Measurements from ENCODE around the gene RCC2.
A peak's percentile ranks its signal among the peaks of the same experiment; 100 is the strongest.

Gene RCC2

DNA sequence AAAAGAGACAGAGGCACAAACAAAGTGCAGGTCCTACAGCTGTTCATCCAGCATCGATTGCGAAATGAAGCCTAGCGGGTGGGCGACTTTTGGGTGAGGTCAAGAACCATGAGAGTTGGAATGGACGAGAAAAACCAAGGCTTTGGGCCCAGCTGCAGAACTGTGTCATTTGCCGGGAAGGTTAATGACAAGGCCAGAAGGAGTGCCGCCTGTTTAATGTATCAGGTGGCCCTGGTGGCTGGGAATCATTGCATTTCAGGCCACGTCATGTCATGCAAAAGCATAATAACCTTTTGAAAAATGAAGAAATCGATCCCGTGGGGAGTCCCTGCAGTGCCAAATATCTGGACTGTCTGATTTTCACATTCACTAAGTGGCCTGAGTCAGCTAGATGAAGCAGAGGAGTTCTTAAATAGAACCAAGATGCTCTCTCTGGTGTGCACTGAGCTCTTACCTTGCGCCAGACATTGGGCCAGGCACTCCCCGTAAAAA lies 8.1 kb upstream of the RCC2 start:
- WGBS, 2 experiments = 94 to 95% methylated on average over 12 of the region's 12 CpGs
- H3K4me3 ChIP-seq (ENCODE audit: insufficient read depth, low read depth, low read length) = no peak overlapping the region
- H3K27ac ChIP-seq (ENCODE audit: insufficient read depth, low read depth, low read length, poor library complexity, severe bottlenecking) = no peak overlapping the region
- H3K36me3 ChIP-seq (ENCODE audit: control insufficient read depth, insufficient read depth, low read length) = no peaks in the 10 kb centered on the region
- no peaks in the 10 kb centered on the region for H3K27me3 ChIP-seq (ENCODE audit: control insufficient read depth, insufficient read depth, low read length, poor library complexity, severe bottlenecking)
- H3K9me3 ChIP-seq (ENCODE audit: control insufficient read depth, low read length) = no peaks in the 10 kb centered on the region
- no peaks in the 10 kb centered on the region for H3K4me1 ChIP-seq (ENCODE audit: control insufficient read depth, insufficient read depth, low read length)

DNA sequence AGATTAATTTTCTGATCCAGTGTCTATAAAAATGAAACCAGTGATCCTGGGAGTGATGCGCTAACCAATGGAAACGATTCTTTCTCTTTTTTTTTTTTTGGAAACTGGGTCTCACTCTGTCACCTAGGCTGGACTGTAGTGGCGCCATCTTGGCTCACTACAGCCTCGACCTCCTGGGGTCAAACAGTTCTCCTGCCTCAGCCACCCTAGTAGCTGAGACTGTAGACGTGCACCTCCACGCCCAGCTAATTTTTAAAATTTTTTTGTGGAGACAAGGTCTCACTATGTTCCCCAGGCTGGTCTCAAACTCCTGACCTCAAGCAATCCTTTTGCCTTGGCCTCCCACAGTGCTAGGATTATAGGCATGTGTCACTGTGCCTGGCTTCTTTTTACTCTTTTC lies 3.4 kb upstream of the RCC2 start:
- Histone ChIP-seq H3K36me3 (ENCODE audit: control insufficient read depth, insufficient read depth, low read length) (no peaks in the 10 kb centered on the region), H3K4me1 (ENCODE audit: control insufficient read depth, insufficient read depth, low read length) (peaks cover 5% of the 10 kb centered on the region), H3K9me3 (ENCODE audit: control insufficient read depth, low read length) (no peaks in the 10 kb centered on the region), H3K27ac (ENCODE audit: insufficient read depth, low read depth, low read length, poor library complexity, severe bottlenecking) (no peak overlapping the region), H3K27me3 (ENCODE audit: control insufficient read depth, insufficient read depth, low read length, poor library complexity, severe bottlenecking) (peaks cover 26% of the 10 kb centered on the region), H3K4me3 (ENCODE audit: insufficient read depth, low read depth, low read length) (no peak overlapping the region)
- 88 to 89% methylated on average over 6 of the region's 6 CpGs for WGBS, 2 experiments

DNA sequence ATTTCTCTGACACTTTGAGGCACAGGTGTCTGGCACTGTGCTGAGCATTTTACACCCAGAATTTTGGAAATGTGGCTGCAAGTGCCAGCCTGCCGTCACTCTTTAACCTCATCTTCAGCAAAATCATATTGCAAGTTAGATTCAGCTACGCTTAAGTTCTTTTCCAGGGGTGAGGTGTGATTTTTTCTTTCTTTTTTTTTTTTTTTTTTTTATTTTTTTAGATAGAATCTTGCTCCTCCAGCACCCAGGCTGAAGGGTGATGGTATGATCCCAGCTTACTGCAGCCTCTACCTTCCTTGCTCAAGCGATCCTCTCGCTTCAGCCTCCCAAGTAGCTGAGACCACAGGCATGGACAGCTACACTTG lies 2.5 kb upstream of the RCC2 start:
- no peaks in the 10 kb centered on the region for H3K9me3 ChIP-seq (ENCODE audit: control insufficient read depth, low read length)
- no peaks in the 10 kb centered on the region for H3K36me3 ChIP-seq (ENCODE audit: control insufficient read depth, insufficient read depth, low read length)
- H3K27me3 ChIP-seq (ENCODE audit: control insufficient read depth, insufficient read depth, low read length, poor library complexity, severe bottlenecking) = peaks cover 26% of the 10 kb centered on the region
- no peak overlapping the region for H3K4me3 ChIP-seq (ENCODE audit: insufficient read depth, low read depth, low read length)
- no peak overlapping the region for H3K27ac ChIP-seq (ENCODE audit: insufficient read depth, low read depth, low read length, poor library complexity, severe bottlenecking)
- WGBS, 2 experiments = 90 to 94% methylated on average over 3 to 4 of the region's 4 CpGs
- H3K4me1 ChIP-seq (ENCODE audit: control insufficient read depth, insufficient read depth, low read length) = peaks cover 6% of the 10 kb centered on the region

DNA sequence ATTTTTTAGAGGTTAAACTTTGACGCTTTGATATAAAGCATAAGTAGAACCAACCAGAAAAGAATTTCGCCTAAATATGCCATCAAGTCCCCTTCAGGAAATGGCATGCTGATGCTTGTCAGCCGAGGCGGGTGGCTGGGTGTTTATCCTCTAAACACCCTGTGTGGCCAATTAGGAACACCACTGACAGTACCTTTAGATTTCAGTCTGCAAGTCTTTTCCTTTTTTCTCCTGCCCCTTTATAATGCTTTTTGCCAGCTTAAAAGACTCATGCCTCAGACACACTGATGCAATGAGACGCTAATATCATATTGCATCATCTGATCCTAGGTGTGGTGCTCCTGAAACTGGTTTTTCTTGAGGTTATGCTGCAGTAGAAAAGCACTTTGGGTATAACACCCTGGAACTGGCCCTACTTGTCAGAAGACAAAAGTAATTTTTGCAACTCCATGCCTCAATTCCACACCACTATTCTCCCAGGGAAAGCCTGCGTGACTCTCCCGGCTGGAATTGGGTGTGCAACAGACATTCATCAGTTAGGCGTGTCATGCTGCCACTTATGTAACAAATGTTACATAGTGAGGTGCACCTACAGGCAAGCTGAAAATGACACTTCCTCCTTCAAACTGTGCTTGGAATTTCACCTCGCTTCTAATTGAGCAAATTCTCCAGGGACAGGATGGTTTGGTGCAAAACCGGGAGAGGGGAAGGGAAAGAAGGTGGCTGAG lies 2.0 kb upstream of the RCC2 start:
- H3K27me3 ChIP-seq (ENCODE audit: control insufficient read depth, insufficient read depth, low read length, poor library complexity, severe bottlenecking) = peaks cover 26% of the 10 kb centered on the region
- H3K36me3 ChIP-seq (ENCODE audit: control insufficient read depth, insufficient read depth, low read length) = no peaks in the 10 kb centered on the region
- 38 to 39% methylated on average over 10 of the region's 10 CpGs for WGBS, 2 experiments
- no peak overlapping the region for H3K4me3 ChIP-seq (ENCODE audit: insufficient read depth, low read depth, low read length)
- H3K4me1 ChIP-seq (ENCODE audit: control insufficient read depth, insufficient read depth, low read length) = peaks cover 12% of the 10 kb centered on the region
- H3K27ac ChIP-seq (ENCODE audit: insufficient read depth, low read depth, low read length, poor library complexity, severe bottlenecking) = no peak overlapping the region
- H3K9me3 ChIP-seq (ENCODE audit: control insufficient read depth, low read length) = no peaks in the 10 kb centered on the region

DNA sequence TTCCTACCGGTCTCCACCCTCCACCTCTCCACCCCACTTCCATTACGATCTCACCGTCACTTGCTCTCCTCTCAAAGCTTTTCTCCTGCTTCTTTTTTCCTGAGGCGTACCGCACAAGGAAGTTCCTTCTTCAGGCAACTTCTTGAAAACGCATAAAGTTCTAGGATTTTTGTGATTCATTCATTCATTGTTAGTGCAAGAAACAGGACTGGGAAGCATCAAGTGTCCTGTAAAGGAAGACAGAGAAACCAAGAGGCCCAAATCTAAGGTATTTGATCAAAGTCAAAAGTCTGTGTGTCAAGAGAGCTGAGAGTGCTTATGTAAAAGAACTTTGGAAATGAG lies 1.3 kb upstream of the RCC2 start:
- Histone ChIP-seq H3K27me3 (ENCODE audit: control insufficient read depth, insufficient read depth, low read length, poor library complexity, severe bottlenecking) (peaks cover 26% of the 10 kb centered on the region), H3K36me3 (ENCODE audit: control insufficient read depth, insufficient read depth, low read length) (no peaks in the 10 kb centered on the region), H3K4me1 (ENCODE audit: control insufficient read depth, insufficient read depth, low read length) (peaks cover 18% of the 10 kb centered on the region), H3K9me3 (ENCODE audit: control insufficient read depth, low read length) (no peaks in the 10 kb centered on the region), H3K27ac (ENCODE audit: insufficient read depth, low read depth, low read length, poor library complexity, severe bottlenecking) (no peak overlapping the region), H3K4me3 (ENCODE audit: insufficient read depth, low read depth, low read length) (no peak overlapping the region)
- WGBS, 2 experiments = 25 to 33% methylated on average over 6 of the region's 6 CpGs

DNA sequence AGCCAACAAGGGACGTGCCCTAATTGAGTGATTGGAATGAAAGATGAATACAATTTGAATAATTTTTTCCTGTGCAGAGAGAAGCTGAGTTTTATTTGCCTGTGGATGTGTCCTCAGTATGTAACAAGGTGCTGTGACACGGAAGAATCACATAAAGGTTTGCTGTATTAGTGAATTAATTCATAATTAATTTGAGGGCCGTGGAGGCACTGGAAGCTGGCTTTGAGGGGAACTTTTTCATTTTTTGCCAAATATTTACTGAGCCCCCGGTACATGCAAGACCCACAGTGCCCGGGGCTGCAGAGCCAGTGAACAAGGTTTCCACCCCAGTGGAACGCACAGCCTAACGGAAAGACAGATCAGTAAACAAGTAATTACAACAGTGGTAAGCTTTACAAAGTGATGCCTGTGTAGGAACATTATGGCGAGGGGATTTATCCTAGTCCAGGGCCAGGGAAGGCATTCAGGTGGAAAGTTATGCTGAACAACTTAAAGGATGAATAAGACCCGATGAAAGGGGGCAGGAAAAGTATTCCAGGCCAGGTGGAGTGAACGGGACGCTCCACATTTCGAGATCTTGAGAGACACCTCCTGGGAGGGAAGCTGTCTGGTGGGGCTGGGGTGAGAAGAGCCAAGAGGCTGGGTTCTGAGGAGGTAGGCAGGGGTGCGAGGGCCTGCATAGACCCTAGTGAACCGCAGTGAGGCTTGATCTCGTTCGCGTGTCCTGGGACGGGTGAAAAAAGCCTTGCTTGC lies 773 bp upstream of the RCC2 start:
- peaks cover 23% of the 10 kb centered on the region for H3K4me1 ChIP-seq (ENCODE audit: control insufficient read depth, insufficient read depth, low read length)
- WGBS, 2 experiments = 25% methylated on average over 18 of the region's 18 CpGs
- H3K27me3 ChIP-seq (ENCODE audit: control insufficient read depth, insufficient read depth, low read length, poor library complexity, severe bottlenecking) = peaks cover 26% of the 10 kb centered on the region
- H3K36me3 ChIP-seq (ENCODE audit: control insufficient read depth, insufficient read depth, low read length) = no peaks in the 10 kb centered on the region
- H3K27ac ChIP-seq (ENCODE audit: insufficient read depth, low read depth, low read length, poor library complexity, severe bottlenecking) = no peak overlapping the region
- peak overlapping the region; percentile 89 for H3K4me3 ChIP-seq (ENCODE audit: insufficient read depth, low read depth, low read length)
- no peaks in the 10 kb centered on the region for H3K9me3 ChIP-seq (ENCODE audit: control insufficient read depth, low read length)

DNA sequence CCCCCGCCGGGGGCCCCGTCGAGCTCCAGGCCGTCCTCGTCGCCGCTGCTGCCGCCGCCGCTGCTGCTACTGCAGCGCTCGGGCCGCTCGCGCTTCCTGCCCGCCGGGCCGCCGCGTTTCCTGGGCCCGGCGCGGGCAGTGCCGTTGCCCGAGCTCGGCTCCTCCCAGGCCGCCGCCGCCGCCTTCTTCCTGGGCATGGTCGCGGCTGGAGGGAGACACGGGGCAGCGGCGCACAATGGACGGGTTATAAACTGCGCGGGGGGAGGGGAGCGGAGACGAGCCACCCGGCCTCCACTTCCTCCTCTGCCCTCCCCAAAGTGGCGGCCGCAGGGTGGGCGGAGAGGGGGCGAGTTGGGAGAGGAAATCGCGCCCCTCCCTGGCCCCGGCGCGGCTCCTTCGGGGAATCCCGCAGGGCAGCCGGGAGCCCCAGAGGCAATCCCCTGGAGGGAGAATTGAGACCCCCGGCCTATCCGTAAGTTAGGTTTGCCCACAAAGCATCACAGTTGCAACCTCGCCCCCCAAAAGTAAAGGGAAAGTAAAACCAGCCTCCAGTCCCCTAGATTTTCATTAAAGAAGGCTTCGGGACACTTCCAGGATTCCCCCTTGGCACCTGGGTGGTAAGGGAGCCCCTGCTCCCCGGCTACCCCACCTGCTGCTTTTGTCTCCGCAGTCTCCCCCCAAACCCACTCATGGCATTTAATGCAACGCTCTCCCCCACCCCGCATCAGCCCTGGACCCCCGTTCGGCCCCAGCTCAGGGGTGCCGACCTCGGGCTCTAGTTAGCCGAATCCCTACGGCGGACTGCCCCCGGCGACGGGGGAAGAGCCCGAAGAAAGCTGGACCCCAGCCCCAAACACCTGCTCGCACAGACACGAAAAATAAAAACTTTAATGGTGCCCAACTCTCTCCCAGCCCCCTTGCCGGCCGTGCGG lies 893 bp downstream of the RCC2 start:
- no peaks in the 10 kb centered on the region for H3K9me3 ChIP-seq (ENCODE audit: control insufficient read depth, low read length)
- peak overlapping the region; percentile 89 for H3K4me3 ChIP-seq (ENCODE audit: insufficient read depth, low read depth, low read length)
- H3K4me1 ChIP-seq (ENCODE audit: control insufficient read depth, insufficient read depth, low read length) = peaks cover 27% of the 10 kb centered on the region
- H3K36me3 ChIP-seq (ENCODE audit: control insufficient read depth, insufficient read depth, low read length) = peaks cover 6% of the 10 kb centered on the region
- peak overlapping the region; percentile 93 for H3K27ac ChIP-seq (ENCODE audit: insufficient read depth, low read depth, low read length, poor library complexity, severe bottlenecking)
- WGBS, 2 experiments = 0% methylated on average over 78 of the region's 78 CpGs
- H3K27me3 ChIP-seq (ENCODE audit: control insufficient read depth, insufficient read depth, low read length, poor library complexity, severe bottlenecking) = peaks cover 26% of the 10 kb centered on the region

DNA sequence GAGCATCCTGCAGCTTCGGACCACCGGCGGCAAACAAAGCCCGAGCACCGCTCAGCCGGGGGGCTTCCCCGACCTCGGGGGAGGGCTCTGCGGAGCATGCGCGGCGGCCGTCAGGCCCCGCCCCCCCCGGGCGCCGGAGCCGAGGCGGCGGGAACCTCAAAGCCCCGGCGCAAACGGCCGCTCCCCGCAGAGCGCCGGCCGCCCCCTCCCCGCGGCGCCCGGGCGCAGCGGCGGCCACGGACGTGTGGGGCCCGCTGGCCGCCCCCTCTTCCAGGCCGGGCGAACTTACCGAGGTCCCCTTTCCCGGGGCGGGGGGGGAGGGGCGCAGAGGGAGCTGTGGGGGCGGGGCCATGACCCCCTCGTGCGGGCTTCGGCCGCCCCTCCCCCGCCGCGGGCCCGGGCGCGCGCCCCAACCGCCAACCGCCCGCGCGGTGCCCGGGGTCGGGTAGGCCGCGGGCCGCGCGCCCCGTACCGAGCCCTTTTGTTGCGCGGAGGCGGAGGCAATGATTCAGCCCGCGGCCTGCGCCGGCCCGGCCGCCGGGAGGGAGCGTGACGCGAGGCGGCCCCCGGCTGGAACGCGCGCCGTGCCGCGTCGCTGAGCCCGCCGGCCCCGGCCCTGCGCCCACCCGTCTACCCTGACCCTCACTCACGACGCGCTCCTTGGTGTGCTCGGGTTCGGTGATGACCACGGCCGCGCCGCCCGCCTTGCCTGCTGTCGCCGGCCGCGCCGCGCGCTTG lies 1.7 kb downstream of the RCC2 start:
- H3K4me3 ChIP-seq (ENCODE audit: insufficient read depth, low read depth, low read length) = peak overlapping the region; percentile 89
- peaks cover 26% of the 10 kb centered on the region for H3K27me3 ChIP-seq (ENCODE audit: control insufficient read depth, insufficient read depth, low read length, poor library complexity, severe bottlenecking)
- H3K9me3 ChIP-seq (ENCODE audit: control insufficient read depth, low read length) = no peaks in the 10 kb centered on the region
- H3K27ac ChIP-seq (ENCODE audit: insufficient read depth, low read depth, low read length, poor library complexity, severe bottlenecking) = peak overlapping the region; percentile 93
- WGBS, 2 experiments = 0% methylated on average over 115 of the region's 115 CpGs
- H3K4me1 ChIP-seq (ENCODE audit: control insufficient read depth, insufficient read depth, low read length) = peaks cover 27% of the 10 kb centered on the region
- H3K36me3 ChIP-seq (ENCODE audit: control insufficient read depth, insufficient read depth, low read length) = peaks cover 10% of the 10 kb centered on the region

DNA sequence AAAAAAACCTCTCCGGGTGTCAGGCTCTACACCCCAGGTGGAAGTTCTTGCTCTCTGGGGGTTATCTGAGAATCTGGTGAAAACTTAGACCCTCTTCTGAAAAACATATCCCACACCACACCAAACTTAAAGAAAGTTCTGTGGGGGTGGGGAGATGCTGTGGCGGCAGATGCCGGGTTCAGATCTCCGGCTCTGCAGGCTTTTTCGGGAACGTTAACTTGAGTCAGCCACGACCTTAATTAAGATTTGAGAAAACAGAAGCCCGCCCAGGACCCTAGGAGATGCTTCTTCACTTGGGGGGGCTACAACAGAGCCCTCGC lies 2.3 kb downstream of the RCC2 start:
- Histone ChIP-seq H3K4me3 (ENCODE audit: insufficient read depth, low read depth, low read length) (peak overlapping the region; percentile 89), H3K27me3 (ENCODE audit: control insufficient read depth, insufficient read depth, low read length, poor library complexity, severe bottlenecking) (peaks cover 26% of the 10 kb centered on the region), H3K36me3 (ENCODE audit: control insufficient read depth, insufficient read depth, low read length) (peaks cover 15% of the 10 kb centered on the region), H3K27ac (ENCODE audit: insufficient read depth, low read depth, low read length, poor library complexity, severe bottlenecking) (peak overlapping the region; percentile 66), H3K9me3 (ENCODE audit: control insufficient read depth, low read length) (no peaks in the 10 kb centered on the region), H3K4me1 (ENCODE audit: control insufficient read depth, insufficient read depth, low read length) (peaks cover 27% of the 10 kb centered on the region)
- WGBS, 2 experiments = 1 to 3% methylated on average over 9 of the region's 9 CpGs
